HL-60 (cell line): ENCODE data around the gene PRELID2.
"Not testable (repeated sequence)": the region's sequence is repeated elsewhere in the genome, so short reads cannot be mapped to it uniquely, and the experiment has no call there.

Experiments
- DNase-seq, 2 experiments: peaks; one replicate each; pipeline ENCODE4 v3.0.0-alpha.2; 2010 to 2020; ENCODE audit warnings: low read depth in 1 of 2, low spot score in 1 of 2
- H3K27ac ChIP-seq: fragments of 250-450 bp; sonication (Bioruptor Pico); replicated peaks from 2 replicates; pipeline ENCODE4 v1.5.1; 2020; ENCODE audit warnings: mild to moderate bottlenecking, moderate library complexity
- H3K27me3 ChIP-seq: fragments of 250-450 bp; sonication (Bioruptor Pico); 2 replicates; pipeline ENCODE4 v1.5.1; 2021; ENCODE audit warnings: mild to moderate bottlenecking, moderate library complexity; ENCODE audit not compliant: insufficient read depth, poor library complexity, severe bottlenecking
- H3K4me3 ChIP-seq: replicated peaks from 2 replicates; pipeline ENCODE4 v1.5.1; 2011; ENCODE audit warnings: mild to moderate bottlenecking, control low read depth, low read length; ENCODE audit not compliant: insufficient read depth
- GABPA ChIP-seq: IDR thresholded peaks from 2 replicates; pipeline ENCODE4 v1.6.1; 2012; ENCODE audit warnings: low read depth
- POLR2AphosphoS5 ChIP-seq: IDR thresholded peaks from 2 replicates; pipeline ENCODE4 v1.6.1; 2012; ENCODE audit warnings: low read depth
- REST ChIP-seq: IDR thresholded peaks from 2 replicates; pipeline ENCODE4 v1.6.1; 2012; ENCODE audit warnings: low read depth; ENCODE audit not compliant: insufficient replicate concordance
- SPI1 ChIP-seq: IDR thresholded peaks from 2 replicates; pipeline ENCODE4 v1.6.1; 2012; ENCODE audit warnings: low read depth, mild to moderate bottlenecking, borderline replicate concordance
- TF ChIP-seq, protein P1 (sequence below): IDR thresholded peaks from one replicate; pipeline ENCODE4 v1.5.1; 2011; ENCODE audit warnings: low read length, control low read depth, inconsistent platforms; ENCODE audit not compliant: insufficient read depth

Gene PRELID2

DNA sequence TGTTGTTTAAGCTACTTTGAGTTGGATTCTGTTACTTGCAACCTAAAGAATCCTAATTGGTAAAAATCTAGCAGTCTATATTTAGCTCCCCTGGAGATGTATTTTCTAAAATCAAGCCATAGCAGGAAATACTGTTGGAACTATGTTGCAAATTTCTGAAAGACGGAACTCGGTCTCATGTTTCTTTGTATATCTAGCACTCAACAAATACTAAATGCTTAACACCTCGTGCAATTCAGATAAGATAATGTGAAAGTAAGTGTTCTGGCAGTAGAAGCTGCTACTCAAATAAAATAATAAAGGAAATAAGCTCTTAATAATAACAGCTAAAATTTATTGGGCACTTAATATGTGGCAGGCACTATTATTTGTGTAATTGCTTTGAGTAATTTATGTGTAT, 10.9 kb upstream of the PRELID2 start:
- DNase-seq: no peak
- Histone ChIP-seq H3K4me3 (no peak overlapping the region), H3K27me3 (no peaks in the 10 kb centered on the region), H3K27ac (no peak overlapping the region)
- TF ChIP-seq GABPA: no peak
- TF ChIP-seq, protein P1, sequence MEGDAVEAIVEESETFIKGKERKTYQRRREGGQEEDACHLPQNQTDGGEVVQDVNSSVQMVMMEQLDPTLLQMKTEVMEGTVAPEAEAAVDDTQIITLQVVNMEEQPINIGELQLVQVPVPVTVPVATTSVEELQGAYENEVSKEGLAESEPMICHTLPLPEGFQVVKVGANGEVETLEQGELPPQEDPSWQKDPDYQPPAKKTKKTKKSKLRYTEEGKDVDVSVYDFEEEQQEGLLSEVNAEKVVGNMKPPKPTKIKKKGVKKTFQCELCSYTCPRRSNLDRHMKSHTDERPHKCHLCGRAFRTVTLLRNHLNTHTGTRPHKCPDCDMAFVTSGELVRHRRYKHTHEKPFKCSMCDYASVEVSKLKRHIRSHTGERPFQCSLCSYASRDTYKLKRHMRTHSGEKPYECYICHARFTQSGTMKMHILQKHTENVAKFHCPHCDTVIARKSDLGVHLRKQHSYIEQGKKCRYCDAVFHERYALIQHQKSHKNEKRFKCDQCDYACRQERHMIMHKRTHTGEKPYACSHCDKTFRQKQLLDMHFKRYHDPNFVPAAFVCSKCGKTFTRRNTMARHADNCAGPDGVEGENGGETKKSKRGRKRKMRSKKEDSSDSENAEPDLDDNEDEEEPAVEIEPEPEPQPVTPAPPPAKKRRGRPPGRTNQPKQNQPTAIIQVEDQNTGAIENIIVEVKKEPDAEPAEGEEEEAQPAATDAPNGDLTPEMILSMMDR: no peak
- no peak for TF ChIP-seq SPI1

GRCh38 chr5:145841299-145841698, 6.2 kb upstream of the PRELID2 start:
- H3K27me3 ChIP-seq: no peaks in the 10 kb centered on the region
- TF ChIP-seq SPI1: no peak
- no peak for TF ChIP-seq REST
- no peak for TF ChIP-seq GABPA
- TF ChIP-seq, protein P1: no peak
- TF ChIP-seq POLR2AphosphoS5: no peak
- no peak overlapping the region for H3K4me3 ChIP-seq
- H3K27ac ChIP-seq: no peak overlapping the region
- DNase-seq: no peak

DNA sequence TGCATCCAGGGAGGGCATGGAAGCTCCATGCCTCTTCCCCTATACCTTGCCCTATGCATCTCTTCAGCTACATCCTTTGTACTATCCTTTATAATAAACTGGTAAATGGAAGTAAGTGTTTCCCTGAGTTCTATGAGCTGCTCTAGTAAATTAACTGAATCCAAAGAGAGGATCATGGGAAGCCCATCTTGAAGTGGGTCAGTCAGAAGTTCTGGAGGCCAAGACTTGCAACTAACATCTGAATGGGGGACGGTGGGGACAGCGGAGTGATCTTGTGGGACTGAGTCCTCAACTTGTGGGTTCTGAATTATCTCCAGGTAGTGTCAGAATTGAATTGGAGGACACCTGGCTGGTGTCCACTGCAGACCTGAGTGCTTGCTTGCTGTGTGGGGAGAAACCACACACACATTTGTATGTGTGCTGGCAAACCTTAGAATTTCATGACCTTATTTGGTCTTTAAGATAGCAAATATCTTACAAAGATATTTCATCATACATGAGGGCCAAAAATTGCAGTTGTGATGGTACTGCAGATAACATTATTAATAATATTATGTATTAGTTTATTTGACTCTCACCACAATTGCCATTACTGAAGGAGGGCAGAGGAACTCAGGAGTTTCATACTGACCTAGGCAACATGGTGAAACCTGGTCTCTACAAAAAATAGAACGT, 5.5 kb upstream of the PRELID2 start:
- H3K27me3 ChIP-seq: peaks cover 3% of the 10 kb centered on the region
- TF ChIP-seq REST (no peak), SPI1 (no peak), POLR2AphosphoS5 (no peak), GABPA (no peak)
- TF ChIP-seq, protein P1: no peak
- no peak overlapping the region for H3K4me3 ChIP-seq
- DNase-seq: no peak
- no peak overlapping the region for H3K27ac ChIP-seq

DNA sequence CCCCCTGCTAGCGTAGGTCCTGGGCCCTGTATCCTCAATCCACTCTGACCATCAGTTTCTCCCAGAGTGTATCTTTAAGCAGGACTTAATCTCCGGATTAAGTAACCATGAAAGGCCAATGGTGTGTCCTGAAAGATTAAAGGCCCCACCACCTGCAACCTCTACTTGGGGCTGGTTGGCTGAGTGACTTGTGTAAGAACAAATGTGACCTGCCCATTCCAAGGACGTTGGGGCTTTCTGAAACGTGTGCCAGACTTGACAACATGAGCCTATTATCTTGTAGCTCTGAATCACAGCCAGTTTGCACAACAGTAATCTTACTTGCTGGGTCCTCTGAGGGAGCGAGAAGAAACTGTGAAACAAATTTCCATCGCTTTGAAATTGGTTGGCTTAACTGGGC, 3.1 kb upstream of the PRELID2 start:
- DNase-seq: no peak
- H3K27me3 ChIP-seq: peaks cover 20% of the 10 kb centered on the region
- no peak overlapping the region for H3K4me3 ChIP-seq
- TF ChIP-seq SPI1 (no peak), REST (no peak)
- H3K27ac ChIP-seq: no peak overlapping the region

- H3K27me3 ChIP-seq: peaks cover 20% of the 10 kb centered on the region
- DNase-seq, H3K27ac ChIP-seq, H3K4me3 ChIP-seq: not testable (repeated sequence)
Observed at GRCh38 chr5:145836241-145836640, 1.1 kb upstream of the PRELID2 start.
